Inflammatory macrophage treated with lipopolysaccharide for 1 hour (primary cell): Measurements from ENCODE around the gene SLC44A3.
A peak's percentile ranks its signal among the peaks of the same experiment; 100 is the strongest.

ENCODE experiments used
- DNase-seq, 2 donors: peaks; one replicate each; pipeline ENCODE4 v3.0.0-alpha.2; 2020 to 2022

The SLC44A3 gene

DNA sequence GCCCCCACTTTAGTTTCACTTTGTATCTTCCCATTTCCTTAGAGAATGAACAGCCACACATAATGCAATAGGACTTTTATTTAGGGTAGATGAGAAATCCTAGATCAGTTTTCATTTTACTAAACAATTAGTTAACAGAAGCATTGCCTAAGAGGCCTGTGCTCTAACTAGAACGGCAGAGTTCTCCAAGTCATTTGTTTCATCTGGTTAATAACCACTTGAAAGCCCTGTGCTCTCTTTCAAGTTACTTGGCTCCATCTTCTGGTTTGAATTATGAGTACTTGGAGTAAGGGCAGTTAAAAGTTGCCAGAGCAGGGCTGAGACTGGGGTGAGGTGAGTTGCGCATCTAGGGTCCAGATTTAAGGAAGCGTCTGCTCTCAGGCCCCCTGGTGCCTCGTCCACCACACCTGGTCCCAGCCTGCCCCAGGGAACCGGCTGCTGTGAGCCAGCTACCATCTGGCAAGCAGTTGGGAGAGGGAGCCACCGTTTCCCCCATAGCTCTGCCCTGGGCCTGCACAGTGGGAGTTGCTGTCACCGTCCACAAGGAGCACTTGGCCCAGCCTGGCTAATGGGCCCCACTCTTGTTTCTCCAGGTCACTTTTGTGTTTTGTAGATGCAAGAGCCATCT, 18.1 kb upstream of the SLC44A3 start:
- DNase-seq = peak; percentile 76 to 77

DNA sequence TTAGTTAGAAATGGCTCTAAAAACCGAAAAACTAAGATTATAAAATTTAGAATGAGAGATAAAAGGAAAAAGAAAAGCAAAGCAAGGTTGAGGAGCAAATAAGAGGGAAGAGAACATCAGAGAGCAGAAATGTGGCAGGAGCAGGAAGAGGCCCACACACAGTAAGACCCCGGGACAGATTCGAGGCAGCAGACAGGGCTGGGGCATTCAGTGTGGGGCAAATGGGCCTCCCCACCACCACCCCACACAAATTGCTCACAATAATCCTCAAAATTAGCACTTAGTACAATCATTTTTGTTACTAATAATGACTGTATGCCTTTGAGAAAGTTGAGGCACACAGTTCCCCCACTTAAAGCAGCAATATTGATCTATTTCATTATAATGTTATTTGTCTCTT, 17.1 kb upstream of the SLC44A3 start:
- no peak for DNase-seq

DNA sequence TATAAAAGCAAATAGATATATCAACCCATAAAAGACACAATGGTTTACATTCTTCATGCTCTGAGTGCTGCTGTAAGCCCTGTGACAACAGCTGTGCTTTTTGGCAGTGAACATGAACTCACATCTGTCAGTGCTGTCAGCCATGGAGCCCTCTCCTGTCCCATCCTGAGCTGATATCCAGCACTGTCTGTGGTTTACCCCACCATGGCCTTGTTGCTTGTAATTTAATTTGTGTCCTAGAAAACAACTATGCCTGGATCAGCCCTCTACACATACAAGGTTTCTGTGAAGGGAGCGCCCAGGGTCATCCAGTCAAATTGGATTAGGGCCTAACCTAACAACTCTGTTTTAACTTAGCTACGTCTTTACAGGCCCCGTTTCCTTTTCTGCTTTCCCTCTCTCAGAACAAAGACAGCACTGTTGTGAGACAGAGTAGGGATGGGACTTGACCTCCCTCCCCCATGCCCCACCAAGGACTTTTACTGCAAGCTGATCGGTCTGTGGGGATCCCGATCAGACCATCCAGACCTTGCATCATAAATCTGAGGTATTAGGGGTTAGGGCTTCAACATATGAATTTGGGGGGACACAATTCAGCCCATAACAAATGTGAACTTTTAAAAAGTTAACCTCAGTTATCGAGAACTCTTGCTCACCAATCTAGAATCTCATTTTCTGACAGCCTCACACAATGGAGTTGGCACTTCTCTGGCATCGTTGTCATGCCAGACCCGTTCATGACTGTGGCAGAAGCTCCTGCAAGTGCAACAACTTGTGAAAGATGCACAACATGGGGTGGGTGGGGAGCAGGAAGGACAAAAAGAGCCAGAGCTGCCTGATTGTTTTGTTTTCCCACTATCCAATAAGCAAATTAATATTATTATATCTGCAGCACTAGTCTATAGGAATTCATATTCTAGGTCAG, 16.4 kb upstream of the SLC44A3 start:
- DNase-seq = no peak

DNA sequence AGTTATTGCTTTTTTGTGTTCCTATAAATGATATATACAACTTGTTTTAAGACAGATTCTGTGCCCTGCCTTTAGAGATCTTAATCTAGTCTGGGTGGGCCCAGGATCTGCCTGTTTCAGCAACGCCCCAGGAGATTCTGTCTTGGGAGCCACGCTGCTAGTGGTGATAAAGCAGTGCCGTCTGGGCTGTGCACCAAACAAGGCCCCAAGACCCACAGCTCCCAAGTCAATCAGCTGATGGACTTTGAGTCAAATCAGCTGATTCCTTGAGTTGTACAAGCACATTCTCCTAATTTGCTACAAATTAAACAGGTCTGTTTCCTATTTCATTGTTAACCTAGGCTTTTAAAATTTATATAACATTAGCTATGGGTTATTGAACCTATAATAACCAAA, 15.7 kb upstream of the SLC44A3 start:
- DNase-seq = no peak

DNA sequence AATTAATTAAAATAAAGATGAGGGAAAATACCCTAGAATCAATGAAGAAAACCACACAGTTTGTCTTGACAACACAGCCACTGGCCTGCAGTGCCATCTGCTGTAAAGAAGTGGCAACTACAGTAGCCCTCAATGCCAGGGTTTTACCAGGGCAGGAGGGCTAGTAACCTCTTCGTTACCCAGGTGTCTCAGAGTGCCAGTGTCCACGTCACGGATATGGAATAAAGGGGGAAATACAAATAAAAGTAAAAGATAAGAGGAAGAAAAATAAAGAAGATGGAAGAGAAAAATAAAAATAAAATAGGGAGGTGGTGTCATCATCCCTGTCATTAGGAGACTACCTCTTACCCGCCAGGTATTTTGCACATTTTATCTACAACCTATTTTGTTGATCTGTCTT, 14.2 kb upstream of the SLC44A3 start:
- DNase-seq = peak; percentile 42 to 80

DNA sequence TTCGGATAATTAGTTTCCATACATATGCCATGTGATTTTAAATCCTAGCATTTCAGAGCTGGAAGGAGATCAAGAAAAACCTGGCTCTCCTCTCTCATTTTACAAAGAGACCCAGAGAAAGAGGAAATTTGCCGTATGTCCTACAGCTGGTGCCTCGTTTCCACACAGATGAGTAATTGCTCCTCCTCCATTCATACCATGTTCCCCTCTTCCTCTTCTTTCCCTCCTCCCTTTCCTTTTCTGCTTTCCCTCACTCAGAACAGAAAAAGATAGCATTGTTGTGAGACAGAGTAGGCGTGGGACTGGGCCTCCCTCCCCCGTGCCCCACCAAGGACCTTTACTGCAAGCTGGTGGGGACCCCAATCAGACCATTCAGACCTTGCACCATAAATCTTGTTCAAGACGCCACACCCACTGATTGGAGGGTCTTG, 13.7 kb upstream of the SLC44A3 start:
- peak; percentile 38 to 55 for DNase-seq

DNA sequence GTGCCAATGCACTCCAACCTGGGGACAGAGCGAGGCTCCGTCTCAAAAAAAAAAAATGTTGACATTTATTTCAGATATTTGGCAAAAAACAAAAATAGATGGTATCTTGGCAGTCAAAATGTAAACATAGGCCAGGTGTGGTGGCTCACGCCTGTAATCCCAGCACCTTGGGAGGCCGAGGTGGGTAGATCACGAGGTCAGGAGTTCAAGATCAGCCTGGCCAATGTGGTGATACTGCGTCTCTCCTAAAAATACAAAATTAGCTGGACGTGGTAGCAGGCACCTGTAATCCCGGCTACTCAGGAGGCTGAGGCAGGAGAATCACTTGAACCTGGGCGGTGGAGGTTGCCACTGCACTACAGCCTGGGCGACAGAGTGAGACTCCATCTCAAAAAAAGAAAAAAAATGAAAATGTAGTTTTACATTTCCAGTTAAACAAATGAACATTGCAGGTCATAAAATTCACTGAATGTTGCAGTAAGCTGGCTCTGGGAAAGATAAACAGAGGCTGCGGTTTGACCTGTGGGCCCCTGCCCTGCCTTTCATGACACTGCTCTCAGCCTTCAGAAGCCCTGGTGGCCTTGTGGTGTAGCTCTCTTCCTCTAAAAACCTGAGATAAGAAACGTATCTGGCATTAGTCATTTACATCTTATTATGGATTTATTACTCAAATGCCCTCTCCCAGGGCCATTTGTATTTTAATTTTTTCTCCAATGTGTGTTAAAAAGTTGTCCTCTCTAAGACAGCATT, 12.2 kb upstream of the SLC44A3 start:
- DNase-seq = no peak

DNA sequence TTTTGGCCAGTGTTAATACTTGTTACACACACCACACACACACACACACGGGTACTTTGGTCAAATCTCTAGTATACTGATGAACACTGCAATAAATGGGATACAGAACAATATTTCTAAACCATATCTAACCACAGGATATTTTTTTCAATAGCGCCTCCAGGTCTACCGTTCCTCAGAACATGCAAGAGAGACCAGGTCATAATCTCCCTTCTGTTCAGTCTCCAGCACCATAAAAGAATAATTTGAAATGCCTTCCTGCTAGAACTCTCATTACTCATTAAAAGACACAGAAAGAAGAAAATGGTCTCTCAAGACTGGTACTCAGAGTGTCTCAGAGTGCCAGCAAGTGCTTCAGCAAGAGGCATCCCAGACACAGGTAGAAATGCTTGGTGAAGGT, 11.5 kb upstream of the SLC44A3 start:
- no peak for DNase-seq

DNA sequence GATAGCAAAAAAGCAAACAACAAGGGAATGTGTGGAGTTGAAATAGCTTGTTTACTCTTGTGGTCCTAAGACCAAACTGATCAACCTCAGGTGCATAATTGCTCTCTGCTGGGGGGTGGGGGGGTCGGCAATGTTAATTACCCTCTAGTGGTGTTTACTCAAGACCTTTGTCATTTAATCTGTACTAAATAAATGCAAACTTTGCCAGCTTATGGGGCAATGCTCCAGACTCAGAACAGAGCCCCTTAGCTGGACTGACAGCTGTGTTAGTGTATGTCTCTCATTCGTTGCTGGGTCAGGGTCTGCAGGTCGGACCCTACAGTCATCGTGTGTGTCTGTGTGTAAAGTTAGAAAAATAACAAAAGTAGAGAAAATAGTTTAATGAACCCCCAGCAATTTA, 7.2 kb upstream of the SLC44A3 start:
- DNase-seq = no peak

DNA sequence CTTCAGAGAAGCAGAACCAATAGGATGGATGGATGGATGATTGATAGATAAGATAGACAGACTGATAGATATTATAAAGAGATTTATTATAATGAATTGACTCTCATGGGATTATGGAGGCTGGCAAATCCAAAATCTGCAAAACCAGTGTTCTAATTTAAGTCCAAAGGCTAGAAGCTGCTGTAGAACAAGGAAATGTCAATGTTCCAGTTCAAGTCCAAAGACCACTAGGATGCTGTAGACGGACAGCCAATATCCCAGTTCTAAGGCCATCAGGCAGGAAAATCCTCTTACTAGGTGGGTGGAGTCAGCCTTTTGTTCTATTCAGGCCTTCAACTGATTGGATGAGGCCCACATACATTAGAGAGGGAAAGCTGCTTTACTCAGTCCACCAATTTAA, 4.1 kb upstream of the SLC44A3 start:
- no peak for DNase-seq

DNA sequence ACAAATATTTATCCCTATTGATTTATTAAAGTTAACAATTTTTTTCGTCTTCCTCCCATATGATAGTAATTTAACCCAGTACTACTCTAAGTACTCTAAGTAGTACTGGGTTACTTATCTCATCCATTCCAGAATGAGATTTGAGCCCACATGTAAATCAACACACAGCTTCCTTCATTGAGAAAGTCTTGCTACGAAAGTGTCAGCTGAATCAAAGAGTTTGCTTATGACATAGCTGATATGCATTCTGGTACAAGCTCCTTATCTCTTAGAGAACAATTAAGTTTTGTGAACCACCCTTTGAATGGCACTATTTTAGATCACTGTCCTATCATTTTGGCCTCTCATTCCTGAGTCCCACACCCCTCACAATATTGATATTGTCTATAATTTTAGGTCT, 2.4 kb upstream of the SLC44A3 start:
- no peak for DNase-seq

DNA sequence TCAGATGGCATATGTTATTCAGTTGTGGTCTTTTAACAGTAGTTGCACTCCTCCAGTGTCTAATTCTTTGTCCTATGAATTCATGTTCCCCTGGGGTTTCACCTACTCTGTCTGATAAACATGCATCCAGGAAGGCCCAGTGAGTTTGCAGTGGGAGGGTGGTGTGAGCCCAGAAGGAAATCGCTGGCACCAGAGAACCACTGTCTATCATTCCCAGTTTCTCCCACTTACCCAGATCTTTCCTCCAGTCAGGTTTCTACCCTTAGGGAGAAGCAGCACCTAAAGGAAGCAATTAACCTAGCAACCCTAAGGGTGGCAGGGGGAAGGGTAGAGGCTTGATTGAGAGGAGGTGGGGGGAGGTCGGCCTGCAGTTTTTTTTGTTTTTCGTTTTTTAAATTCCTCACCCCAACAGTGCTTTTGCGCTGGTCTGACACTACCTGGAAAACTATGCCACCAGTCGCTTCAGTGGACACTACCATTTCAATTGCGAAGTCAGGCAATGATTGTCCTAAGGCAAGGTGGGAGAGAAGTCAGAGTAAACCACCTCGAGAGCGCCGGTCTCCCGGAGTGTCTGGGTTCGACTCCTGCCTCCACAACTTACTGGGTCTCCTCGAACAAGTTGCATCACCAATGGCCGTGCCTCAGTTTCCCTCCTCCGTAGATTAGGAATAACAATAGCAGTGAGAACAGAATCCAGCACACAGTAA, 766 bp upstream of the SLC44A3 start:
- no peak for DNase-seq

DNA sequence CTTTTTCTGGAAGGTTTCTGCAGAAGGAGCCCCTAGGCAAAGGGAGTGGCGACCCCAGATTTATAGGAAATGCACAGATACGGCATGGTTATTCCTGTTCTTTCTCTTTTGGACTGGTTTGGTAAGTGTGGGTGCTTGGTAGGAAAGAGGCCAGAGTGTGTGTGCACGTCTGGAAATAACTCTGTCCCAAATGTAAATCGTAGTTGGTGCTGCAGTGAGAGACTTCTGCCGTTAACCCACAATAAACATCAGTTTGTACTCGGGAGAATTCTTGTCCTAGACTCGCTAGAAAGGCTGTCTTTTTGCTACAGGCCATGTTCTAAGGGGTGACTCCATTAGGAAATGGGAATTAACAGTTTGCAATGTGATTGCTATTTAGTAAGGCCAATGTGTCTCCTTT, 779 bp downstream of the SLC44A3 start:
- no peak for DNase-seq

DNA sequence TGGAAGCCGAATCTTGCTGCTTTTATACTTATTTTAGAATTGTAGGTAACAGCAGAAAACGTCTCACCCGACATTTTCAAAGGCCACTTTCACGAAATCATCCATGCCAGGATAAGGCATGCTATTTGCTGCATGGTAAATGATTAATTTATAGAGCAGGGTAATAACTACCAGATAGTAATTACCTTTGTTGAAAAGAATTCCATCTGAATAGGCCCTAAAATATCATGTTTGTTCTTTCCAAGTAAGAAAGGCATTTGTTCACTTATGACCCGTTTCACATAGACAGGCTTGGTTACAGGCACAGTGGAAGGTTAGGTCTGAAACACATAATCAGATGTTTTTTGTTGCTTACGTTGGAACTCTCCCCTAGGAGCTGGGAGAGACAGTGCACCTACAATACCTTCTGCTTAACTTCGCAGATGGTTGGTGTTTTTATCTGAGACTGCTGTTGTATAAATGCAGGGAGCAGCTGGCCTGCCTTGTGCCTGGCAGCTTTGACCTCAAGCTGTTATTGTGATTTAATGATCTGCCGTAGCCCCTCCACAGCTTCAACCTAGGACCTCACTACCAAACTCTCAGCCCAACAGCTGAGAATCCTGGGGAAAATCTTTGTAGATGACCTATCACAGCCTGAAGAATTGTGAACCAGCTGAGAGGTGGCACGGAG, 1.6 kb downstream of the SLC44A3 start:
- no peak for DNase-seq

DNA sequence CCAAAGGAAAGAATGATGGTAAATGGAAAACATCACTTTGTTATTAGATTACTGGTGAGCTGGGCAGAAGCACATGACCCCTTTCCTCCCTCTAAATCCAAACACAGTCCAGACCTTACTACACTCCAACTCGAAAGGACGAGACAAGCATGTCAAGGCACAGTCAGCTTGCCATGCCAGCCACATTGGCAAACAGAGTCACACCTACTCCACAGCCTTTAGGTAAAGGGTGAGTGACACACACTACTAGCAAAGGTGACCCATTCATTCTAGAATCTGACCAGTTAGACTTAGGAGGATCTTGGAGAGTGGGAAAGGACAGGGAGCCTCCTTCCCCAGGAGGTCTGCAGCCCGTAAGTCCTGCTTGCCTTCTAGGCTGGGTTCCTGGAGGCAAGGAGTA, 3.0 kb downstream of the SLC44A3 start:
- no peak for DNase-seq

DNA sequence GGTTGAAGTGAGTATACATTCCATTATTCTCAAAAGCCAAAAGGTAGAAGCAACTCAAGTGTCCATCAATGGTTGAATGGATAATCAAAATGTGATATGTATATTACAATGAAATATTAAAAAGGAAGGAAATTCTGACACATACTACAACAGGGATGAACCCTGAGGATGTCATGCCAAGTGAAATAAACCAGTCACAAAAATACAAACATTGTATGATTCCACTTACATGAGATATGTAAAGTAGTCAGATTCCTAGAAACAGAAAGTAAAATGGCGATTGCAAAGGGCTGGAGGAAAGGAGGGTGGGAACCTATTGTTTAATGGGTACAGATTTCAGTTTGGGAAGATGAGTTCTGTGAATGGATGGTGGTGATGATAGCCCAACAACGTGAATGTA, 5.8 kb downstream of the SLC44A3 start:
- no peak for DNase-seq

DNA sequence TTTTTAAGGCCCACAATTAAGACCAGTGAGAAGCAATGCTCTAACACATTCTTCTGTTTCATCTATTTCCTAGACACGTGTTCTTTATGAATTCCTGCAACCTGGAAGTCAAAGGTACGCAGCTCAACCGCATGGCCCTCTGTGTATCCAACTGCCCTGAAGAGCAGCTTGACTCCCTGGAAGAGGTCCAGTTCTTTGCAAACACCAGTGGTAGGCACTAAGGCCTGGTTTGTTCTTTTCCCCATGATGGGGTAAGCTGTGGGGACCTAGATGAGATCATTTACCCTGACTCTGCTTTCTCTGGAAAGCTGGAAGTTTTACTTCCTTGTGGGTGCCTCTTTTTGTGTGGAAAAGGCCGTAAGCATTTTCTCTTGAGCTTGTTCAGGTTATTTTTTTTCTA, 7.3 kb downstream of the SLC44A3 start:
- no peak for DNase-seq

DNA sequence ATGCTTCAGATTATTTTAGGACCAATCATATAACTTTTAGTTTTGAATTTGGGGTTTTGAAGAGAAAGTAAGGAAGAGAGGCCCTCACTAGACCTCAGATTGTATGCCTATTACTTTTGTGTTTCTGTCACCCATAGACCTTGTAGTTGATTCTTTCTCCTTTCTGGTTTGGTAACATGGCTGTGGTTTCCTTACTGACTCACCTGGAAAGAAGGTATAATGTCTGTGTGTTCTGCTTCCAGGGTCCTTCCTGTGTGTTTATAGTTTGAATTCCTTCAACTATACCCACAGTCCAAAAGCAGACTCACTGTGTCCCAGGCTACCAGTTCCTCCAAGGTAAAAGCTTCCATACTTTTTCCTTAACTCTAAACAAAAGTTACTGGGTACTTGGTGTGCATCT, 8.1 kb downstream of the SLC44A3 start:
- DNase-seq = no peak

DNA sequence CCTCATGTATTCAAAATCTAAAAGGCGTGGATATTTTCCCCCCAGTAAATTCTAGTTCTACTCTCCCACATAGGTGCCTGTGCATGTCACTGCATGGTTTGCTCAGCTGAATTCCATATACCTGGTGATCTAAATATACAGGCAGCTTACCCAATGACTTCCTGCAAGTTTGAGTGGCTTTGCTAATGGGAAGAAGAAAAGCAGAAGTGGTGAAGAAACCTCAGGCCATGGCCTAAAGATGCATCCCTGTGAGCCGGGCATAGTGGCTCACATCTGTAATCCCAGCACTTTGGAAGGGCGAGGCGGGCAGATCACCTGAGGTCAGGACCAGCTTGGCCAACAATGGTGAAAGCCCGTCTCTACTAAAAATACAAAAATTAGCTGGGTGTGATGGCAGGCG, 11.5 kb downstream of the SLC44A3 start:
- peak; percentile 41 to 59 for DNase-seq

DNA sequence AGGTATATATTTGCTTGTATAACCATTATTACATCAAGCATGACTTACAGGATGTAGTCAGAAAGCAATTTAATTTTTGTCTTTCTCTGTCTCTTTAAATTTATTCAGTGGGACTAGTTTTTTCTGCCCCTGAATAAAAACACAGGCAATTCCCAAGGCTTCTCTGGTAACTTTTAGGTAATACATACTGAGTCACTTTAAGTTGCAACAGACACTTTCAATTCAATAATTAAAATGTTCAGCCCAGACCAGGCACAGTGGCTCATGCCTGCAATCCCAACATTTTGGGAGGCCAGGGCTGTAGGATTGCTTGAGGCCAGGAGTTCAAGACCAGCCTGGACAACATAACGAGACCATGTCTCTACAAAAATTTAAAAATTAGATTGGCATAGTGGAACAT, 12.3 kb downstream of the SLC44A3 start:
- DNase-seq = peak in 1 of 2 donors; percentile 11

DNA sequence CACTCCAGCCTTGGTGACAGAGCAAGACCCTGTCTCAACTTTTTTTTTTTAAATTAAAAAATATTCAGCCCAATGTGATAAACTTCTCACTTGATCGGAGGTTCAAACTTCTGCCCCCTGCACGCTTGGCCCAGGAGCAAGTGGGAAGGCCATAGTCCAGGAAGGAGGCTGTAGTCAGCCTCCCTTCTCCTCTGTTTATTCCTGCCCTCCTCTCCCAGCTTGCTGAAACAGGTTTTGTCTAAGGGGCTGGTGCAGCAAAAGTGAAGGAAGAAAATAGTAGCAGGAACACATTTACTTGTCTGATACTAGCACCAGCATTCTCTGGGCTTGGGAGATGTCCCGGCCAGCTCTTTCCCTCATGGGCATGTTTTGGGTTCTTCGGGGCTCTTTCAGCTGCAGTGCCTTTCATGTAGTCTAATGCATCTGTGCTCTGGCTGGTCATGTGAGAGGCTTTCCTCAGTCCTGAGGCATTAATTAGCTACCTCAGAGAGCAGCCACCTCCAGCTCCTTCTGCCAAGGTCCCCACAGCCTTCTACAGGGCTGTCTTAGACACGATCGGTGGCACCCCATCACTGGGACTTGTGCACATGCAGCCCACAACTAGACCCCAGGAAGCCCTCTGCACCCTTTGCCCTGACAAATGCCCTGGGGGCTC, 12.9 kb downstream of the SLC44A3 start:
- DNase-seq = no peak

DNA sequence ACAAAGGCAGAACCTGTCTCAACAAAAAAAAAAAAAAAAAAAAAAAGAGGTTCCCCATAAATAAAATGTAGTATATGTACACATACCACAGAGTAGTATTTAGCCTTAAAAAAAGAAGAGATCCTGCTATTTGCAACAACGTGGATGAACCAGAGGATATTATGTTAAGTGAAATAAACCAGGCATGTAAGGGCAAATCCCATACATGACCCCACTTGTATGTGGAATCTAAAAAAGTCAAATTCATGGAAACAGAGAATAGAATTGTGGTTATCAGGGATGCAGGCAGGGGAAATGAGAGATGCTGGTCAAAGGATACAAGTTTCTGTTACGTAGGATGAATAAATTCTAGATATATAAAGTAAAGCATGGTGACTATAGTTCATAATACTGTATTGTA, 16.7 kb downstream of the SLC44A3 start:
- DNase-seq = no peak
